Panc1 (cell line): Measurements from ENCODE around the gene ZNF516. TPM values are rescaled to one million over a fixed set of nuclear protein-coding genes. Genes with fewer than 3 reads are reported as not detected.

Experiments used
- ATAC-seq: fragments of 200-7000 bp; cut with Tn5 transposase; 2 replicates; pipeline ENCODE4 v1.9.1; 2020; ENCODE audit warnings: mild to moderate bottlenecking, moderate library complexity
- BruUV-seq: library from RNA; stranded (reverse); fragments of 400-500 nt; replicated peaks from 2 replicates; lab custom pipeline; 2021; lab: Mats Ljungman, UMichigan
- CTCF ChIA-PET: fragments of 300-600 bp; sonication (Branson Sonifier 250); formaldehyde crosslinking; loops from one replicate; lab custom pipeline; 2022; ENCODE audit warnings: antibody characterized with exemption; lab: Charles Lee
- POLR2A ChIA-PET: fragments of 300-600 bp; sonication (Branson Sonifier 250); formaldehyde crosslinking; loops from one replicate; lab custom pipeline; 2022; ENCODE audit warnings: antibody characterized with exemption; lab: Charles Lee
- DNase-seq: peaks from one replicate; pipeline ENCODE4 v3.0.0-alpha.2; 2010; ENCODE audit warnings: low read depth, low spot score
- H3K27ac ChIP-seq: 2 replicates; pipeline ENCODE4 v1.5.1; 2011; ENCODE audit warnings: mild to moderate bottlenecking, low read length, inconsistent platforms
- H3K27me3 ChIP-seq: fragments of 200-500 bp; sonication (Bioruptor generic); 2 replicates; pipeline ENCODE4 v1.6.0; 2014; ENCODE audit warnings: low read length, inconsistent platforms; ENCODE audit not compliant: control insufficient read depth, insufficient read depth
- H3K36me3 ChIP-seq: fragments of 200-500 bp; sonication (Bioruptor generic); 2 replicates; pipeline ENCODE4 v1.5.1; 2014; ENCODE audit warnings: inconsistent platforms, mild to moderate bottlenecking, low read length, moderate library complexity; ENCODE audit not compliant: control insufficient read depth, insufficient read depth
- H3K4me1 ChIP-seq: 2 replicates; pipeline ENCODE4 v1.5.1; 2011; ENCODE audit warnings: inconsistent platforms, mild to moderate bottlenecking, low read length, moderate library complexity; ENCODE audit not compliant: control insufficient read depth, insufficient read depth
- H3K4me3 ChIP-seq, 2 experiments: 2 replicates each; pipeline ENCODE4 v1.5.1; 2011 to 2012; ENCODE audit warnings: low read depth in 2 of 2, low read length in 2 of 2, mild to moderate bottlenecking in 2 of 2, inconsistent platforms in 1 of 2, moderate library complexity in 1 of 2
- H3K9me3 ChIP-seq: fragments of 200-500 bp; sonication (Bioruptor generic); 2 replicates; pipeline ENCODE4 v1.5.1; 2014; ENCODE audit warnings: low read depth, mild to moderate bottlenecking, inconsistent platforms, low read length, moderate library complexity; ENCODE audit not compliant: control insufficient read depth, insufficient read depth
- CTCF ChIP-seq: fragments of 450-650 bp; IDR thresholded peaks from 2 replicates; pipeline ENCODE4 v1.5.1; 2017; ENCODE audit warnings: mild to moderate bottlenecking
- POLR2AphosphoS5 ChIP-seq: IDR thresholded peaks from 2 replicates; pipeline ENCODE4 v1.6.1; 2012; ENCODE audit warnings: mild to moderate bottlenecking, low read depth, low read length, moderate library complexity
- REST ChIP-seq, 2 experiments: IDR thresholded peaks; 2 replicates each; pipeline ENCODE4 v1.6.1; 2011 to 2012; ENCODE audit warnings: low read depth in 2 of 2, control low read depth in 1 of 2, low read length in 1 of 2, mild to moderate bottlenecking in 1 of 2, moderate library complexity in 1 of 2; ENCODE audit not compliant: insufficient read depth in 1 of 2
- SIN3A ChIP-seq: IDR thresholded peaks from 2 replicates; pipeline ENCODE4 v1.6.1; 2012; ENCODE audit warnings: low read depth, mild to moderate bottlenecking, low read length, moderate library complexity, borderline replicate concordance; ENCODE audit not compliant: insufficient read depth
- TCF7L2 ChIP-seq: IDR thresholded peaks from 2 replicates; pipeline ENCODE4 v1.6.1; 2011; ENCODE audit warnings: mild to moderate bottlenecking, low read depth, low read length, inconsistent platforms
- in situ Hi-C: cut with HindIII; loops from 2 replicates; pipeline ENCODE4 v1.10.0; 2016; ENCODE audit warnings: low sequenced_read_pairs, low pct_unique_long_range_greater_than_20kb
- intact Hi-C: fragments of 100-400 bp; cut with micrococcal nuclease; formaldehyde crosslinking; loops from one replicate; pipeline ENCODE4 v1.10.0; 2022; ENCODE audit not compliant: unreplicated experiment
- total RNA-seq: library from RNA; stranded (reverse); gene quantifications from one replicate; pipeline ENCODE4 v1.2.1, GENCODE V29; 2021; ENCODE audit not compliant: unreplicated experiment

The ZNF516 gene
- total RNA-seq, 1 experiment from 2014 or later = 28.6 TPM

- no peaks in the 10 kb centered on the region for H3K27me3 ChIP-seq
- intact Hi-C loops (loop anchor here (10.0 kb wide), 1 partner anchor 1803 kb away; no protein-coding TSS in a partner anchor), in situ Hi-C loops (no loop called here)
- BruUV-seq = no TSS peak
- DNase-seq = no peak
- H3K4me1 ChIP-seq = no peaks in the 10 kb centered on the region
- H3K4me3 ChIP-seq = no peak overlapping the region
- ATAC-seq = no peak
- CTCF ChIA-PET = no interaction called here
- TF ChIP-seq POLR2AphosphoS5 (no peak), SIN3A (no peak), TCF7L2 (no peak), CTCF (no peak), REST (IDR thresholded peaks at IDR 0.05; ENCODE audit: insufficient read depth in 1 of 2, low read depth in 2 of 2, low read length in 1 of 2) (no peak)
- no peaks in the 10 kb centered on the region for H3K9me3 ChIP-seq
- POLR2A ChIA-PET = no interaction called here
- H3K27ac ChIP-seq = no peak overlapping the region
- H3K36me3 ChIP-seq = no peaks in the 10 kb centered on the region
These were observed 72.9 kb downstream of the ZNF516 start for GRCh38 chr18:76422121-76422520.

GRCh38 chr18:76421685-76422078 is 73.4 kb downstream of the ZNF516 start:
- ATAC-seq = no peak
- Histone ChIP-seq H3K4me1 (no peaks in the 10 kb centered on the region), H3K27me3 (no peaks in the 10 kb centered on the region), H3K36me3 (no peaks in the 10 kb centered on the region), H3K9me3 (no peaks in the 10 kb centered on the region), H3K27ac (no peak overlapping the region), H3K4me3 (no peak overlapping the region)
- no TSS peak for BruUV-seq
- ChIA-PET POLR2A (no interaction called here), CTCF (no interaction called here)
- intact Hi-C loops (loop anchor here (10.0 kb wide), 1 partner anchor 1803 kb away; no protein-coding TSS in a partner anchor), in situ Hi-C loops (no loop called here)
- TF ChIP-seq SIN3A (no peak), REST (IDR thresholded peaks at IDR 0.05; ENCODE audit: insufficient read depth in 1 of 2, low read depth in 2 of 2, low read length in 1 of 2) (no peak), POLR2AphosphoS5 (no peak), TCF7L2 (no peak), CTCF (no peak)
- no peak for DNase-seq
